ENCODE results near the gene STPG4.

GRCh38 chr2:47070920-47071824, 83.9 kb downstream of the STPG4 start:
- TF ChIP-seq EZH2 (IDR thresholded peaks at IDR 0.05), result no peak
- TF ChIP-seq POLR2AphosphoS5 (IDR thresholded peaks at IDR 0.05; ENCODE audit: borderline replicate concordance, low read depth, low read length), result no peak
- TF ChIP-seq FOXP2 (optimal IDR thresholded peaks at IDR 0.05; ENCODE audit: control extremely low read depth, extremely low read length, insufficient read depth), result no peak

All from SK-N-MC (cell line).